Measurements from ENCODE around the gene SPRY2.

GRCh38 chr13:80290591-80290990 lies 50.3 kb downstream of the SPRY2 start:
- TF ChIP-seq, protein P1, sequence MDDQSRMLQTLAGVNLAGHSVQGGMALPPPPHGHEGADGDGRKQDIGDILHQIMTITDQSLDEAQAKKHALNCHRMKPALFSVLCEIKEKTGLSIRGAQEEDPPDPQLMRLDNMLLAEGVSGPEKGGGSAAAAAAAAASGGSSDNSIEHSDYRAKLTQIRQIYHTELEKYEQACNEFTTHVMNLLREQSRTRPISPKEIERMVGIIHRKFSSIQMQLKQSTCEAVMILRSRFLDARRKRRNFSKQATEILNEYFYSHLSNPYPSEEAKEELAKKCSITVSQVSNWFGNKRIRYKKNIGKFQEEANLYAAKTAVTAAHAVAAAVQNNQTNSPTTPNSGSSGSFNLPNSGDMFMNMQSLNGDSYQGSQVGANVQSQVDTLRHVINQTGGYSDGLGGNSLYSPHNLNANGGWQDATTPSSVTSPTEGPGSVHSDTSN (CRISPR knock-in tag; IDR thresholded peaks at IDR 0.05): no peak
- TF ChIP-seq ZNF776 (tag by site-specific recombination; IDR thresholded peaks at IDR 0.05; ENCODE audit: borderline replicate concordance) (no peak), ZNF184 (tag by site-specific recombination; IDR thresholded peaks at IDR 0.05) (no peak), YY1 (tag by site-specific recombination; IDR thresholded peaks at IDR 0.05) (no peak), ZNF423 (tag by site-specific recombination; IDR thresholded peaks at IDR 0.05) (no peak), TCF7L2 (IDR thresholded peaks at IDR 0.05; ENCODE audit: borderline replicate concordance, low read depth, low read length) (no peak), ZBTB17 (tag by site-specific recombination; IDR thresholded peaks at IDR 0.05) (no peak), OSR2 (tag by site-specific recombination; IDR thresholded peaks at IDR 0.05) (no peak), ZSCAN30 (tag by site-specific recombination; IDR thresholded peaks at IDR 0.05) (no peak), SETDB1 (IDR thresholded peaks at IDR 0.05; ENCODE audit: insufficient read length, low read length) (no peak), BCL11A (tag by site-specific recombination; IDR thresholded peaks at IDR 0.05; ENCODE audit: low read depth) (no peak), ZNF37A (tag by site-specific recombination; IDR thresholded peaks at IDR 0.05) (no peak), ZNF777 (tag by site-specific recombination; IDR thresholded peaks at IDR 0.05; ENCODE audit: borderline replicate concordance) (no peak)
- TF ChIP-seq, protein P2, sequence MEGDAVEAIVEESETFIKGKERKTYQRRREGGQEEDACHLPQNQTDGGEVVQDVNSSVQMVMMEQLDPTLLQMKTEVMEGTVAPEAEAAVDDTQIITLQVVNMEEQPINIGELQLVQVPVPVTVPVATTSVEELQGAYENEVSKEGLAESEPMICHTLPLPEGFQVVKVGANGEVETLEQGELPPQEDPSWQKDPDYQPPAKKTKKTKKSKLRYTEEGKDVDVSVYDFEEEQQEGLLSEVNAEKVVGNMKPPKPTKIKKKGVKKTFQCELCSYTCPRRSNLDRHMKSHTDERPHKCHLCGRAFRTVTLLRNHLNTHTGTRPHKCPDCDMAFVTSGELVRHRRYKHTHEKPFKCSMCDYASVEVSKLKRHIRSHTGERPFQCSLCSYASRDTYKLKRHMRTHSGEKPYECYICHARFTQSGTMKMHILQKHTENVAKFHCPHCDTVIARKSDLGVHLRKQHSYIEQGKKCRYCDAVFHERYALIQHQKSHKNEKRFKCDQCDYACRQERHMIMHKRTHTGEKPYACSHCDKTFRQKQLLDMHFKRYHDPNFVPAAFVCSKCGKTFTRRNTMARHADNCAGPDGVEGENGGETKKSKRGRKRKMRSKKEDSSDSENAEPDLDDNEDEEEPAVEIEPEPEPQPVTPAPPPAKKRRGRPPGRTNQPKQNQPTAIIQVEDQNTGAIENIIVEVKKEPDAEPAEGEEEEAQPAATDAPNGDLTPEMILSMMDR (tag by site-specific recombination; IDR thresholded peaks at IDR 0.05): no peak
